OCI-LY3 (cell line): ENCODE data around the gene KCNK4.

Experiments
- H2AFZ ChIP-seq: fragments of 200-600, 300-600 bp; shearing (Covaris generic); 2 replicates; pipeline ENCODE4 v1.6.0; 2014; ENCODE audit warnings: antibody characterized with exemption, low read depth, low read length
- H3K27ac ChIP-seq: fragments of 200-600, 300-600 bp; sonication (generic); 2 replicates; pipeline ENCODE4 v1.5.1; 2014; ENCODE audit warnings: mild to moderate bottlenecking, low read length, moderate library complexity, mixed read lengths
- H3K27me3 ChIP-seq: fragments of 200-600, 300-600 bp; sonication (generic); 2 replicates; pipeline ENCODE4 v1.6.1; 2014; ENCODE audit warnings: low read depth, low read length, mixed read lengths
- H3K36me3 ChIP-seq: fragments of 200-600, 300-600 bp; sonication (generic); replicated peaks from 2 replicates; pipeline ENCODE3; 2014; ENCODE audit warnings: low read depth, low read length, mixed read lengths
- H3K4me1 ChIP-seq: fragments of 300-600, 200-600 bp; sonication (generic); 2 replicates; pipeline ENCODE4 v1.6.1; 2014; ENCODE audit warnings: low read length, mixed read lengths
- H3K4me2 ChIP-seq: fragments of 200-600, 300-600 bp; sonication (generic); 2 replicates; pipeline ENCODE4 v1.6.1; 2014; ENCODE audit warnings: low read length, mixed read lengths
- H3K4me3 ChIP-seq: fragments of 300-600, 200-600 bp; sonication (generic); 2 replicates; pipeline ENCODE4 v1.5.1; 2014; ENCODE audit warnings: antibody characterized with exemption, mild to moderate bottlenecking, low read length, moderate library complexity
- H3K79me2 ChIP-seq: fragments of 300-600, 200-600 bp; shearing (Covaris generic); 2 replicates; pipeline ENCODE4 v1.6.1; 2014; ENCODE audit warnings: mild to moderate bottlenecking, low read length, mixed read lengths
- H3K9ac ChIP-seq: fragments of 300-600, 200-600 bp; shearing (Covaris generic); 2 replicates; pipeline ENCODE4 v1.6.0; 2014; ENCODE audit warnings: mild to moderate bottlenecking, low read length, moderate library complexity
- H3K9me3 ChIP-seq: fragments of 200-600, 300-600 bp; shearing (Covaris generic); 2 replicates; pipeline ENCODE4 v1.6.1; 2014; ENCODE audit warnings: low read length, mixed read lengths; ENCODE audit not compliant: insufficient read depth
- H4K20me1 ChIP-seq: fragments of 200-600, 300-600 bp; sonication (generic); 2 replicates; pipeline ENCODE4 v1.6.1; 2016; ENCODE audit warnings: low read length, mixed read lengths; ENCODE audit not compliant: insufficient read depth
- CTCF ChIP-seq: fragments of 200-600, 300-600 bp; sonication (generic); IDR thresholded peaks from 2 replicates; pipeline ENCODE4 v1.5.1; 2014; ENCODE audit warnings: antibody characterized with exemption, low read length, low read depth
- EZH2phosphoT487 ChIP-seq: fragments of 200-600 bp; shearing (Covaris generic); IDR thresholded peaks from 2 replicates; pipeline ENCODE4 v1.6.1; 2018; ENCODE audit warnings: antibody characterized with exemption, mixed run types, low read depth

KCNK4 gene

GRCh38 chr11:64318766-64319761 is 28.0 kb downstream of the KCNK4 start:
- peak overlapping the region; percentile 85 for H3K4me3 ChIP-seq
- H3K4me1 ChIP-seq, result peaks cover 14% of the 10 kb centered on the region

GRCh38 chr11:64320556-64320955 is 29.5 kb downstream of the KCNK4 start:
- peaks cover 16% of the 10 kb centered on the region for H3K36me3 ChIP-seq

More at GRCh38 chr11:64318766-64319761, 28.0 kb downstream of the KCNK4 start:
- Histone ChIP-seq H3K36me3 (peaks cover 22% of the 10 kb centered on the region), H3K27me3 (no peaks in the 10 kb centered on the region), H3K9ac (peak overlapping the region; percentile 90), H3K4me2 (peak overlapping the region; percentile 72), H3K9me3 (no peaks in the 10 kb centered on the region), H4K20me1 (no peaks in the 10 kb centered on the region), H3K27ac (peak overlapping the region; percentile 93), H3K79me2 (peaks cover 35% of the 10 kb centered on the region), H2AFZ (no peak overlapping the region)
- TF ChIP-seq EZH2phosphoT487 (no peak), CTCF (no peak)

GRCh38 chr11:64321026-64321425 is 29.9 kb downstream of the KCNK4 start:
- Histone ChIP-seq H3K27ac (no peak overlapping the region), H3K4me1 (peaks cover 13% of the 10 kb centered on the region), H3K9ac (no peak overlapping the region)

More at GRCh38 chr11:64320556-64320955, 29.5 kb downstream of the KCNK4 start:
- no peak overlapping the region for H2AFZ ChIP-seq
- no peak overlapping the region for H3K4me3 ChIP-seq
- no peak overlapping the region for H3K27ac ChIP-seq
- peaks cover 14% of the 10 kb centered on the region for H3K4me1 ChIP-seq
- peaks cover 29% of the 10 kb centered on the region for H3K79me2 ChIP-seq
- H4K20me1 ChIP-seq, result no peaks in the 10 kb centered on the region
- no peaks in the 10 kb centered on the region for H3K9me3 ChIP-seq
- TF ChIP-seq CTCF (no peak), EZH2phosphoT487 (no peak)
- no peak overlapping the region for H3K4me2 ChIP-seq
- H3K27me3 ChIP-seq, result no peaks in the 10 kb centered on the region
- no peak overlapping the region for H3K9ac ChIP-seq

More at GRCh38 chr11:64321026-64321425, 29.9 kb downstream of the KCNK4 start:
- H3K9me3 ChIP-seq, result no peaks in the 10 kb centered on the region
- no peak overlapping the region for H3K4me3 ChIP-seq
- H2AFZ ChIP-seq, result no peak overlapping the region
- no peak for TF ChIP-seq CTCF
- no peak for TF ChIP-seq EZH2phosphoT487
- no peaks in the 10 kb centered on the region for H4K20me1 ChIP-seq
- no peak overlapping the region for H3K4me2 ChIP-seq
- peaks cover 14% of the 10 kb centered on the region for H3K36me3 ChIP-seq
- H3K79me2 ChIP-seq, result peaks cover 24% of the 10 kb centered on the region
- no peaks in the 10 kb centered on the region for H3K27me3 ChIP-seq
